Common myeloid progenitor, CD34-positive (primary cell): Measurements from ENCODE around the gene SYNE2.
"Not testable (repeated sequence)": the region's sequence is repeated elsewhere in the genome, so short reads cannot be mapped to it uniquely, and the experiment has no call there.

Experiments used
- CTCF ChIA-PET: fragments of 350-600 bp; sonication (Branson Sonifier 250); formaldehyde crosslinking; loops from one replicate; lab custom pipeline; 2021; ENCODE audit warnings: antibody characterized with exemption; lab: Charles Lee
- POLR2A ChIA-PET: fragments of 350-600 bp; sonication (Branson Sonifier 250); formaldehyde crosslinking; loops from one replicate; lab custom pipeline; 2021; ENCODE audit warnings: antibody characterized with exemption; lab: Charles Lee
- DNase-seq, 3 donors: peaks; one replicate each; pipeline versions ENCODE4 v3.0.0 to v3.0.0-alpha.2; 2013
- H3K27ac ChIP-seq, 2 experiments: 1 replicate in 1 of 2; 2 replicates in 1 of 2; pipeline ENCODE4 v1.7.0; 2013; ENCODE audit warnings: inconsistent platforms in 2 of 2, low read length in 2 of 2, mild to moderate bottlenecking in 2 of 2, low read depth in 1 of 2, moderate library complexity in 1 of 2; ENCODE audit not compliant: severe bottlenecking in 2 of 2, insufficient read depth in 1 of 2, poor library complexity in 1 of 2
- H3K27me3 ChIP-seq, 5 experiments: replicated peaks in 2 of 5; 1 replicate in 3 of 5; 2 replicates in 2 of 5; pipeline versions ENCODE4 v1.6.1 to v1.7.0; 2013; ENCODE audit warnings: low read length in 4 of 5, mild to moderate bottlenecking in 2 of 5, moderate library complexity in 2 of 5, inconsistent platforms in 1 of 5; ENCODE audit not compliant: insufficient read depth in 5 of 5, control insufficient read depth in 4 of 5
- H3K36me3 ChIP-seq, 4 experiments: 1 replicate in 2 of 4; 2 replicates in 2 of 4; pipeline versions ENCODE4 v1.6.1 to v1.7.0; 2013; ENCODE audit warnings: low read length in 3 of 4, control low read depth in 1 of 4, mild to moderate bottlenecking in 1 of 4; ENCODE audit not compliant: control insufficient read depth in 4 of 4, insufficient read depth in 4 of 4
- H3K4me1 ChIP-seq, 4 experiments: 1 replicate in 3 of 4; 2 replicates in 1 of 4; pipeline versions ENCODE4 v1.6.1 to v1.7.1; 2013; ENCODE audit warnings: low read length in 3 of 4, mild to moderate bottlenecking in 3 of 4, control low read depth in 1 of 4, inconsistent platforms in 1 of 4, moderate library complexity in 1 of 4; ENCODE audit not compliant: control insufficient read depth in 4 of 4, insufficient read depth in 4 of 4; ENCODE audit errors: control extremely low read depth in 1 of 4
- H3K4me3 ChIP-seq, 7 experiments: 1 replicate in 4 of 7; 2 replicates in 3 of 7; pipeline versions ENCODE4 v1.5.1 to v1.7.0; 2013; ENCODE audit warnings: mild to moderate bottlenecking in 7 of 7, low read length in 6 of 7, moderate library complexity in 6 of 7, inconsistent platforms in 2 of 7, low read depth in 2 of 7, control low read depth in 1 of 7; ENCODE audit not compliant: insufficient read depth in 4 of 7, control insufficient read depth in 1 of 7; ENCODE audit errors: extremely low read depth in 1 of 7
- H3K9me3 ChIP-seq, 5 experiments: 1 replicate in 4 of 5; 2 replicates in 1 of 5; pipeline versions ENCODE4 v1.6.1 to v1.7.1; 2013; ENCODE audit warnings: low read length in 4 of 5, mild to moderate bottlenecking in 2 of 5, inconsistent platforms in 1 of 5, low read depth in 1 of 5, moderate library complexity in 1 of 5; ENCODE audit not compliant: control insufficient read depth in 4 of 5, insufficient read depth in 2 of 5; ENCODE audit errors: control extremely low read depth in 1 of 5
- WGBS: methylation state at CpG from one replicate; pipeline ENCODE4 v1.1.5; 2013; ENCODE audit not compliant: insufficient coverage; 5-methylcytosine and 5-hydroxymethylcytosine counted together

SYNE2 gene

GRCh38 chr14:64008016-64008415 is 155.2 kb downstream of the SYNE2 start:
- CTCF ChIA-PET, result interaction anchor here (5.0 kb wide), 1 partner anchor 288 kb away, joined by 41 read pairs; no protein-coding TSS in a partner anchor
- WGBS, result 86% methylated on average over 1 of the region's 2 CpGs
- no peaks in the 10 kb centered on the region for H3K9me3 ChIP-seq

GRCh38 chr14:64012003-64012402 is 159.2 kb downstream of the SYNE2 start:
- CTCF ChIA-PET, result interaction anchor here (0.9 to 5.0 kb wide), 8 partner anchors 10 to 292 kb away, joined by 3 to 41 read pairs (median 4); no protein-coding TSS in a partner anchor
- no peak overlapping the region for H3K27ac ChIP-seq
- POLR2A ChIA-PET, result no interaction called here
- DNase-seq, result no peak
- no peaks in the 10 kb centered on the region for H3K27me3 ChIP-seq
- H3K36me3 ChIP-seq, result no peaks in the 10 kb centered on the region
- no peaks in the 10 kb centered on the region for H3K4me1 ChIP-seq
- H3K9me3 ChIP-seq, result peaks cover 0 to 3% (median 0%) of the 10 kb centered on the region in 5 experiments
- WGBS, result 100% methylated on average over 1 of the region's 3 CpGs
- H3K4me3 ChIP-seq, result no peak overlapping the region

More at GRCh38 chr14:64008016-64008415, 155.2 kb downstream of the SYNE2 start:
- DNase-seq, result no peak
- POLR2A ChIA-PET, result no interaction called here
- Histone ChIP-seq H3K27me3 (no peaks in the 10 kb centered on the region), H3K4me1 (no peaks in the 10 kb centered on the region), H3K27ac (no peak overlapping the region), H3K4me3 (no peak overlapping the region), H3K36me3 (no peaks in the 10 kb centered on the region)

GRCh38 chr14:64012720-64013119 is 159.9 kb downstream of the SYNE2 start:
- no peaks in the 10 kb centered on the region for H3K36me3 ChIP-seq
- no peak overlapping the region for H3K27ac ChIP-seq
- no peak for DNase-seq
- ChIA-PET CTCF (interaction anchor here (0.7 to 5.0 kb wide), 5 partner anchors 15 to 291 kb away, joined by 3 to 41 read pairs (median 3); no protein-coding TSS in a partner anchor), POLR2A (interaction anchor here (0.6 kb wide), 1 partner anchor 15 kb away, joined by 4 read pairs; no protein-coding TSS in a partner anchor)
- H3K4me3 ChIP-seq, result no peak overlapping the region
- WGBS, result no CpG with 5 or more reads among the region's 1 CpG
- no peaks in the 10 kb centered on the region for H3K27me3 ChIP-seq
- no peaks in the 10 kb centered on the region for H3K4me1 ChIP-seq
- peaks cover 0 to 3% (median 0%) of the 10 kb centered on the region in 5 experiments for H3K9me3 ChIP-seq

- Histone ChIP-seq H3K36me3 (peaks cover 0 to 2% (median 0%) of the 10 kb centered on the region in 4 experiments), H3K4me3 (no peak overlapping the region), H3K4me1 (no peaks in the 10 kb centered on the region), H3K9me3 (no peaks in the 10 kb centered on the region), H3K27ac (no peak overlapping the region), H3K27me3 (peaks cover 0 to 2% (median 0%) of the 10 kb centered on the region in 5 experiments)
- DNase-seq, result no peak
- WGBS, result 100% methylated on average over 3 of the region's 3 CpGs
- ChIA-PET CTCF (interaction anchor here (0.7 to 1.5 kb wide), 2 partner anchors 16 to 642 kb away, joined by 3 read pairs; no protein-coding TSS in a partner anchor), POLR2A (no interaction called here)
Observed at GRCh38 chr14:64025479-64025878, 172.7 kb downstream of the SYNE2 start.

DNA sequence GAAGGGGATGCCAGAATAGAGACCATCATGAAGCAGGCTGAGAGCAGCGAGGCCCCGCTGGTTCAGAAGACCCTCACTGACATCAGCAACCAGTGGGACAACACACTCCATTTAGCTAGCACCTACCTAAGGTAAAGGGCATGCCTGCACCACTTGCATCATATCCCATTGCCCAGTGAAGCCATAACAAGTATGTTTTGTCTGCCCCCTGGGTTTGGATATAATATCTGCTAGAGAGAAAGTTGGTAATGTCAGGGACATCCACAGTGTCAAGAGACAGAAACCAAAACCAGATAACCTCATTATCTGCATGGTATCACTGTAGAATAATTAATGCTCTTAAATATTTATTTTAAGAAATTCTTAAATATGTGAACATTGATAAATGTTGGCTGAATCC is 173.8 kb downstream of the SYNE2 start:
- POLR2A ChIA-PET, result no interaction called here
- Histone ChIP-seq H3K9me3 (no peaks in the 10 kb centered on the region), H3K27ac (no peak overlapping the region), H3K4me3 (no peak overlapping the region), H3K4me1 (no peaks in the 10 kb centered on the region), H3K27me3 (peaks cover 0 to 2% (median 0%) of the 10 kb centered on the region in 5 experiments), H3K36me3 (peaks cover 0 to 2% (median 0%) of the 10 kb centered on the region in 4 experiments)
- DNase-seq, result no peak
- 100% methylated on average over 2 of the region's 2 CpGs for WGBS
- CTCF ChIA-PET, result interaction anchor here (1.1 kb wide), 2 partner anchors 13 to 15 kb away, joined by 3 read pairs; no protein-coding TSS in a partner anchor

GRCh38 chr14:64035143-64035542 is 182.3 kb downstream of the SYNE2 start:
- no peaks in the 10 kb centered on the region for H3K4me1 ChIP-seq
- ChIA-PET POLR2A (no interaction called here), CTCF (no interaction called here)
- no peaks in the 10 kb centered on the region for H3K36me3 ChIP-seq
- H3K27me3 ChIP-seq, result no peaks in the 10 kb centered on the region
- no peak overlapping the region for H3K4me3 ChIP-seq
- DNase-seq, result no peak
- H3K27ac ChIP-seq, result no peak overlapping the region
- H3K9me3 ChIP-seq, result no peaks in the 10 kb centered on the region
- 100% methylated on average over 1 of the region's 1 CpG for WGBS

GRCh38 chr14:64037869-64038745 is 185.3 kb downstream of the SYNE2 start:
- CTCF ChIA-PET, result interaction anchor here (1.4 to 1.6 kb wide), 2 partner anchors 257 to 265 kb away, joined by 3 to 4 read pairs; no protein-coding TSS in a partner anchor

More at GRCh38 chr14:64037869-64038745, 185.3 kb downstream of the SYNE2 start:
- 98% methylated on average over 20 of the region's 66 CpGs for WGBS
- DNase-seq, H3K27ac ChIP-seq, POLR2A ChIA-PET, H3K9me3 ChIP-seq, H3K27me3 ChIP-seq, H3K4me1 ChIP-seq, H3K36me3 ChIP-seq, H3K4me3 ChIP-seq: not testable (repeated sequence)
